T-helper 17 cell (primary cell): ENCODE measurements around the gene RIMBP2. TPM values are rescaled to one million over a fixed set of nuclear protein-coding genes. Genes with fewer than 3 reads are reported as not detected.

ENCODE experiments used
- ATAC-seq: fragments of 150-1000 bp; cut with Tn5 transposase; 2 replicates; pipeline ENCODE4 v1.10.0; 2021; ENCODE audit warnings: mild to moderate bottlenecking, moderate library complexity
- DNase-seq, 3 donors: peaks; one replicate each; pipeline versions ENCODE4 v3.0.0 to v3.0.0-alpha.2; 2020 to 2021
- H3K9me3 ChIP-seq: one replicate; pipeline ENCODE4 v1.7.0; 2013; ENCODE audit warnings: low read length, mild to moderate bottlenecking; ENCODE audit not compliant: control insufficient read depth, poor library complexity, severe bottlenecking
- H3K27ac Mint-ChIP-seq: one replicate; pipeline ENCODE4 v1.8.0; 2022; ENCODE audit warnings: mild to moderate bottlenecking, moderate library complexity, mixed read lengths
- H3K27me3 Mint-ChIP-seq: one replicate; pipeline ENCODE4 v1.8.0; 2022; ENCODE audit warnings: mixed read lengths
- H3K36me3 Mint-ChIP-seq: one replicate; pipeline ENCODE4 v1.8.0; 2022; ENCODE audit warnings: low read depth, mixed read lengths
- H3K4me1 Mint-ChIP-seq: one replicate; pipeline ENCODE4 v1.8.0; 2022; ENCODE audit warnings: mild to moderate bottlenecking, mixed read lengths
- H3K4me3 Mint-ChIP-seq: one replicate; pipeline ENCODE4 v1.8.0; 2022; ENCODE audit warnings: mild to moderate bottlenecking, moderate library complexity, mixed read lengths
- total RNA-seq, 4 donors: library from RNA in 2 of 4; stranded (reverse) in 2 of 4; gene quantifications; one replicate each; pipeline ENCODE4 v1.2.3 and lab custom pipeline; 2022 to 2026

RIMBP2 gene
- total RNA-seq, 2 donors from 2014 or later = not detected

DNA sequence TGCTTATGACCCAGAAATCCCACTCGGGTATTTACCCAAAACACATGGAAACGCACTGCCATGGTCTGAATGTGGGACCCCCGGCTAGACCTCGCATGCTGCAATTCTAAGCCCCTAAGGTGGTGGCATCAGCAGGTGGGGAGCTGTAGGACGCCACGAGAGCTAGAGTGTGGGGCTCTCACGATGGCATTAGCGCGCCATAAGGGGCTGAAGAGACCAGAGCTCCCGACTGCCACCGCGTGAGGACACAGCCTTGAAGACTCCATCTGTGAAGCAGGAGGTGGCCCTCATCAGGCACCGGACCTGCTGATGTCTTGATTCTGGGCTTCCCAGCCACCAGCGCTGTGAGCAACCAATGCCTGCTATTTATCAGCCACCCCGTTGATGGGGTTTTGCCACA is 40.3 kb downstream of the RIMBP2 start:
- H3K4me3 Mint-ChIP-seq = no peak overlapping the region
- DNase-seq (no peak), ATAC-seq (no peak)
- no peaks in the 10 kb centered on the region for H3K36me3 Mint-ChIP-seq
- no peaks in the 10 kb centered on the region for H3K9me3 ChIP-seq
- H3K4me1 Mint-ChIP-seq = no peaks in the 10 kb centered on the region
- peaks cover 8% of the 10 kb centered on the region for H3K27me3 Mint-ChIP-seq
- H3K27ac Mint-ChIP-seq = no peak overlapping the region

DNA sequence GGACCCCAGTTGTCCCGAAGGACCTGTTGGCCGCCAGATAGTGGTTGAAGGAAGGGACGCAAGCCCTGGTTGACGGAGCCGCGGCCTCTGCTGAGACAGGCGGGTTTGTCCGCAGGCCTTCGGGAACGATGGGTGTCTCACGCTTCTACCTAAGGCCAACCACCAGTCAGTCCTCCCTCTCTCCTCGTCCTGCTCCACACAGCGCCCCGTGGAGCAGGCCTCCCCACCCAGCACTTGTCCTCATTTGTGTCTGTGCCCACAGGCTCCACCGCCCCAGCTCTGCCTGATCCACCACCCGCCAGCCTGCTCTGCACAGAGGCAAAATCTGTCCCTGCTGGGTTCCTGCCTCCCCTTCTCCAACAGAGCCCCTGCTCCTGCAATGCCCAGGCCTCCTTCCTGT is 41.0 kb downstream of the RIMBP2 start:
- Mint-ChIP-seq H3K4me1 (no peaks in the 10 kb centered on the region), H3K27ac (no peak overlapping the region), H3K4me3 (no peak overlapping the region), H3K36me3 (no peaks in the 10 kb centered on the region), H3K27me3 (peaks cover 8% of the 10 kb centered on the region)
- no peaks in the 10 kb centered on the region for H3K9me3 ChIP-seq
- ATAC-seq = no peak
- no peak for DNase-seq

DNA sequence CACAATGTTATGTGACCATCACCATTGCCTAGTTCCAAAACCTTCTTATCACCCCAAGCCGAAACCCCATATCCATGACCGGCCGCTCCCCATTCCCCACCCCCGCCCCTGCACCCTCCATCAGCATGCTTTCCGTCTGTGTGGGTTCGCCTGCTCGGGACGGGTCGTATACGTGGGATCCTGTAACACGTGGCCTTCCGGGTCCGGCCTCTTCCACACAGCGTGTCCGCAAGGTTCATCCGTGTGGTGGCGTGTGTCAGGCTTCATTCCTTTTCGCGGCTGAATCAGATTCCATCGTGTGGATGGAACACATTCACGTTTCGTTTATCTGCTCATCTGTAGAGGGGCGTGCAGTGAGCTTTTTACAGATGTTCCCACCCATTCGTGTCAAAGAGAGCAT is 41.4 kb downstream of the RIMBP2 start:
- no peak overlapping the region for H3K4me3 Mint-ChIP-seq

DNA sequence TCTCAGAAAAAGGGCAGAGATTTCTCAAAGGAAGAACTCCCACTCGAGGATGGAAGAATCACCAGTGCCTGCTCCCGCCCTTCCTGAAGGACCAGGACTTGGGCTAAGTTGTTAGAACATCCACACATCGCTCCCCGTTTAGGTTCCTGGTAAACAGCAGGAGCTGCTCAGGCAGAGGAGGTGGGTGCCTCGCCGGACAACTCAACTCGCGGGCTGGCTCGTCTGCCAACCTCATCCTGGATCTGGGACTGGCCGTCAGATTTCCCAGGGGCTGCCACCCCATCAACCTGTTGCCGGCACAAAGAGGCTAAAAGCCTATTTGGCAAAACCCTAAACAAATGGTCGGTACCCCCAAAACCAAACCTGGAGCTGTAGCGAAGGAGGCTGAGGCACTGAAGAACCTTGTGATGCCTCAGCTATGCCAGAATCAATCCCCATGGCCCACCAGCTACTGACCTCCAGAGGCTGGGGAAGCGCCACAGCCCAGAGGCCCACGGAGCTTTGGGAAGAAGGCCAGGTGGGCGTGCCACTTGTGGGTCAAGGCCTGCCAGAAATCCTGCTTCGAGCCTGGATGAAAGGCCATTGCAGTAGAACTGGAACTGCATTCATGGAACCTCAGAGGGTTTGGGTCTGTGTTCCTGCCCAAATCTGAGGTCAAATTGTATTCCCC is 42.9 kb downstream of the RIMBP2 start:
- no peak for ATAC-seq
- H3K27ac Mint-ChIP-seq = no peak overlapping the region

More for the DNA sequence above, 41.4 kb downstream of the RIMBP2 start:
- Mint-ChIP-seq H3K27me3 (peaks cover 8% of the 10 kb centered on the region), H3K36me3 (no peaks in the 10 kb centered on the region), H3K27ac (no peak overlapping the region), H3K4me1 (no peaks in the 10 kb centered on the region)
- no peak for ATAC-seq
- DNase-seq = no peak
- no peaks in the 10 kb centered on the region for H3K9me3 ChIP-seq

DNA sequence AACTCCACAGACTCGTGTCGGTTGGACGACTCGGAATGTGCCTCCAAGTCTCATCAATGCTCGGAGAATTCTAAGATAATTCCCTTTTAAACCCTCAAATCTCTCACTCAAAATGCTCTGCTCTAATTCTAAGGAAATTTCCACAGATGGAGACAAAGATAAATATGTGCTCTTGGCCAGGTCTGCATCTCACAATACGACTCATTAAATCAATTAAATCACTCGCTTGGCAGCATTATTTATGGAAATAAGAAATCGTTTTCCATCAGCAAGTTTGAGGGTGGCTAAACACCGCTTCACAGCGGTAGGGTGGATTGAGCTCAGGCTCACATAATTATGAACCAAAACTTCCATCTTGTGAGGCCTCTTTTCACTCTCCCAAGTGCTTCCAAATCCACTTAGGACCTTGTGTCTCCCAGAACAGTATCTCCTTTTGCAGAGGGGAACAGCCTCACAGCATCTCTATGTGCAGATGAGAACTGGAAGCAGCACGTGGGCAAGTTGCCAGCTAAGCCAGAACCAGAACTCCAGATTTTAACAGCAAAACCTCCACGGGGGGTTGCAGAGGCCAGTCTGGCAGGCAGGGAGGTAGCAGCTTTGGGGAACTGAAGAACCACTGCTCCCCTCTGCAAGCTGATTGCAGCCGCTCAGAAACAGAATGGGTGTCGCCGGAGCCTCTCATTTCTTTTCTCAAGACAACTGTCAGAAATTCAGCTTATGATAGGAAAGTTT is 43.8 kb downstream of the RIMBP2 start:
- DNase-seq = no peak
- H3K9me3 ChIP-seq = no peaks in the 10 kb centered on the region
- no peak overlapping the region for H3K4me3 Mint-ChIP-seq
- no peaks in the 10 kb centered on the region for H3K4me1 Mint-ChIP-seq
- peaks cover 4% of the 10 kb centered on the region for H3K27me3 Mint-ChIP-seq
- H3K27ac Mint-ChIP-seq = no peak overlapping the region
- no peaks in the 10 kb centered on the region for H3K36me3 Mint-ChIP-seq
- ATAC-seq = no peak

More for the DNA sequence above, 42.9 kb downstream of the RIMBP2 start:
- DNase-seq = no peak
- no peaks in the 10 kb centered on the region for H3K9me3 ChIP-seq
- Mint-ChIP-seq H3K27me3 (peaks cover 7% of the 10 kb centered on the region), H3K36me3 (no peaks in the 10 kb centered on the region), H3K4me3 (no peak overlapping the region), H3K4me1 (no peaks in the 10 kb centered on the region)

DNA sequence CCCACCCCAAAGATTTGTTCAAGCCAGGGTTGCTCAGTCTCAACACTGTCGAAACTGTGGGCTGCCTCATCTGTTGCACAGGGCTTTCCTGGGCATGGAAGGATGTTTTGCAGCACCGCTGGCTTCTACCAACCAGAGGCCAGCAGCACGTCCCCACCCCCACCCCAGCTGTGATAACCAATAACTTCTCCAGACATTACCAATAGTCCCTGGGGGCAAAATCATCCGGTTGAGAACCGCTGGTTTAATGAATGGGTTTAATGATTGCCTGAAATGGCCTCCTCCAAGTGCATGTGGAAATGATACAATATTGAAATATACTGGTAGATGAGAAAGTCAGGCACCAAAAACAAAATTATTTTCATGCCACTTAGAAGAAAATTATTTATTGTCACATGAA is 44.5 kb downstream of the RIMBP2 start:
- ATAC-seq (no peak), DNase-seq (no peak)
- Mint-ChIP-seq H3K27ac (no peak overlapping the region), H3K36me3 (no peaks in the 10 kb centered on the region), H3K4me3 (no peak overlapping the region), H3K27me3 (peaks cover 4% of the 10 kb centered on the region), H3K4me1 (no peaks in the 10 kb centered on the region)
- H3K9me3 ChIP-seq = no peaks in the 10 kb centered on the region

DNA sequence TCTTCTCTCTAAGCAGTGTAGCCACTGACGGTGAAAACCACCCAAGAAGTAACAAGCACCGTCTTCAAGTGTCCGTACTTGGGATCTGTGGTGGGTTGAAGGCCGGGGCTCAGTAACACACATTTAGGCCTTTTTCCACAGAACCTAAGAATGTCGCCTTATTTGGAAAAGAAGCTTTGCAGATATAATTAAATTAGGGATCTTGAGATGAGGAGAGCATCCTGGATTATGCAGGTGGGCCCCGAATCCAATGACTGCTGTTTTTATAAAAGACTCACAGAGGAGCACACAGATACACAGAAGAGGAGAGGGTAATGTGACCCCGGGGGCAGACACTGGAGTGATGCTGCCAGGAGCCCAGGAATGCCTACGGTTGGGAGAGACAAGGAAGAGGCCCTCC is 46.3 kb downstream of the RIMBP2 start:
- peaks cover 4% of the 10 kb centered on the region for H3K27me3 Mint-ChIP-seq
- H3K36me3 Mint-ChIP-seq = no peaks in the 10 kb centered on the region
- H3K9me3 ChIP-seq = no peaks in the 10 kb centered on the region
- ATAC-seq (no peak), DNase-seq (no peak)
- no peaks in the 10 kb centered on the region for H3K4me1 Mint-ChIP-seq
- no peak overlapping the region for H3K4me3 Mint-ChIP-seq
- no peak overlapping the region for H3K27ac Mint-ChIP-seq

DNA sequence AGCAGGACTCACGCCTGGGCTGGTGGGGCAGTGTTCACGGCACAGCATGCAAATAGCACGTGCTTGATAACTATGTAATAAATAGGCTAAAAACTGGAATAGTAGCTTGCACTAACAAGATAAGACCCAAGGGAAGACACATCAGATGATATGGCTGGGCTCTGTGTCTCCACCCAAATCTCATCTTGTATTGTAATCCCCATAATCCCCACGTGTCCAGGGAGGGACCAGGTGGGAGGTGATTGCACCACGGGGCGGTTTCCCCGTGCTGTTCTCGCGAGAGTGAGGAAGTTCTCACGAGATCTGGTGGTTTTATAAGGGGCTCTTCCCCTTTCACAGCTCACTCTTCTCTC is 46.9 kb downstream of the RIMBP2 start:
- Mint-ChIP-seq H3K36me3 (no peaks in the 10 kb centered on the region), H3K4me1 (no peaks in the 10 kb centered on the region), H3K4me3 (no peak overlapping the region), H3K27ac (no peak overlapping the region), H3K27me3 (peaks cover 2% of the 10 kb centered on the region)
- DNase-seq = no peak
- ATAC-seq = no peak
- H3K9me3 ChIP-seq = no peaks in the 10 kb centered on the region

DNA sequence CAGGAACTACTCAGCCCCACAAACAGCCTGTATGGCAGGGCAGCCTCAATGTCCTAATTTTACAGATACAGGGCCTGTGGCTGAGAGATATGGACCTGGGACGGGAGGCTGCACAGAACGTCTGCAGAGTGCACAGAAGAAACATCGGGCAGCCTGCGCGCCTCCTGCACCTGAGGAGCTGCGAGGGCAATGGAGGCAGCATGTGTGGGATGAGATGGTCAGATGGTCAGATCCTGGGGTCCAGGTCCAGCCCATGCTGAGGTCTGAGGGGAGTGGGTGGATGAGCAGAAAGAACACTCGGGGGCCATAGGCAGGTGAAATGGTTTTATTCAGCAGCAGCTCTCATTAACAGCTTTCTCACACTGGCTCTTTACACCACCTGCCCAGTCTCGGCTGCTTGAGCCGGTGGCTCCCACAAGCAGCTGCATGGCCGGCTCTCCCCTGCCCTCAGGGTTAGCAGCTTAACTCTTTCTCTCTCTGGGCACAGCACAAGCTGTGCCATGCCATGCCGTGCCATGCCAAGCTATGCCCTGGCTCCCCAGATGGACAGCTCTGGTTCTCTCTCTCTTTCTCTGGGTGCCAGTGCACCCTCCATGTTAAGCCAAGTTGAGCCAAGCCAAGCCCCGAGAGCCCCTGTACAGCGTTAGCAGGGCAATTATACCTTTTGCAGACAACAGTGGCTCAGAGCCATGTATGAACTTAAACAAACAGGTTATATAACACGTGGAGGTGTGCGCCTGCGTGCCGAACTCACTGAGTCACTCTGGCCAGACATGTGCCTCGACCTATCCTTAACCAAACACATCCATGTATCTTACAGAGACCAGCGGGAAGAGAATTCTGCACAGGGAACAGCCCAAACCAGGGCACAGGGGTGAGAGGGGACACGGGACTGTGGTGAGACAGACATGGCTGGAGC is 47.6 kb downstream of the RIMBP2 start:
- H3K36me3 Mint-ChIP-seq = no peaks in the 10 kb centered on the region
- no peak for ATAC-seq
- no peaks in the 10 kb centered on the region for H3K9me3 ChIP-seq
- no peaks in the 10 kb centered on the region for H3K4me1 Mint-ChIP-seq
- H3K27me3 Mint-ChIP-seq = peaks cover 2% of the 10 kb centered on the region
- no peak overlapping the region for H3K27ac Mint-ChIP-seq
- DNase-seq = no peak
- H3K4me3 Mint-ChIP-seq = no peak overlapping the region

DNA sequence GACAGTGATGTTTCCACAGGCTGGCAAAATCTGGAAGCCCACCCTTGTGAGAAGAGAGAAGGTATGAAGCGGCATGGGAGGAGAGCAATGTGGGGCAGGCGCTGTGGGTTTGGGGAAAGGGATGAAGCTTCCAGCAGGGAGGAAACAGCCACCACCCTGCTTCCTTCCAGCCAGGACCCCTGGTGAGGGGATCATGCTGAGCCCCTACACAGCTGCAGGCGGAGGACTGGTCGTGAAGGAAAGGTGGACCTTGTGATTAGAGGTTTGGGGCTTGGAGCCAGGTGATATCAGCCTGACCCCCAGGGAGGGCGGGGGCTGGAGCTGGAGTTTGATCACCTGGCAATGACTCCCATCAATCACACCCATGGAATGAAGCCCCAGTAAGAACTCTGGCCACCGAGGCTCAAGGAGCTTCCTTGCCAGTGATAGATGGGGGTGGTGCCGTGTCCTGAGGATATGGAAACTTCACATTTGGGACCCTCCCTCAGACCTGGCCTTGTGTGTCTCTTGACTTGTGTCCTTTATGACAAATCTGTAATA is 48.6 kb downstream of the RIMBP2 start:
- H3K27me3 Mint-ChIP-seq = peaks cover 8% of the 10 kb centered on the region
- DNase-seq = no peak
- H3K4me1 Mint-ChIP-seq = no peaks in the 10 kb centered on the region
- no peak for ATAC-seq
- H3K36me3 Mint-ChIP-seq = no peaks in the 10 kb centered on the region
- no peak overlapping the region for H3K4me3 Mint-ChIP-seq
- no peak overlapping the region for H3K27ac Mint-ChIP-seq
- no peaks in the 10 kb centered on the region for H3K9me3 ChIP-seq

DNA sequence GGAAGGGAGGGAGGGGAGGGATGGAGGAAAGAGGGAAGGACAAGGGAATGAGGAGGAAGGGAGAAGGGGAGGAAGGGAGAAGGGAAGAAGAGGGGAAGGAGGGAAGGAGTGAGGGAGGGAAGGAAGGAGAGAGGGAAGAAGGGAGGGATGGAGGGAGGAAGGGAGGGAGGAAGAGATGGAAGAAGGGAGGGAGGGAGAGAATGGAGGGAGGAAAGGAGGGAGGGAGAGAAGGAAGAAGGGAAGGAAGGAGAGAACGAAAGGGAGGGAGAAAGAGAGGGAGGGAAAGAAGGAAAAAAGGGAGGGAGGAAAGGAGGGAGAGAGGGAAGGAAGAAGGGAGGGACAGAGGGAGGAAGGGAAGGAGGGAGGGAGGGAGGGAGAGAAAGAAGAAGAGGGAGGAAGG is 49.5 kb downstream of the RIMBP2 start:
- H3K27ac Mint-ChIP-seq = no peak overlapping the region
- ATAC-seq (no peak), DNase-seq (no peak)
- no peaks in the 10 kb centered on the region for H3K36me3 Mint-ChIP-seq
- H3K27me3 Mint-ChIP-seq = peaks cover 13% of the 10 kb centered on the region
- no peaks in the 10 kb centered on the region for H3K9me3 ChIP-seq
- H3K4me1 Mint-ChIP-seq = no peaks in the 10 kb centered on the region
- no peak overlapping the region for H3K4me3 Mint-ChIP-seq

DNA sequence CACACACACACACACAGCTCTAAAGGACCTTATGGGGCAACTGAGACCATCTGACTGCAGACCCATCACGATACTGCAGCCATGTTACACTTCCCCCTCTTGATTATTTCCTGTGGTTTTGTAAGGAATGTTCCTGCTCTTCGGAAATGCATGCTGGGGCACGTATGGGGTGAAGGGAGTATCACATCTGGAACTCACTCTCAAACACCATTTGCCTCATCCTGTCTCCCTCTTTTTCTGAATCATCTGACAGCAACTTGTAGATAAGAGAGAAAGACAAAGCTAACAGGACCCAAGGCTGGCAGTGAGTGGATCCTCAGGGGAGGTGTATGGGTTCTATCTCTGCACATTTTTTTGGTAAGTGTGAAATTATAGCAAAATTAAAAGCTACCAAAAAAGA is 50.3 kb downstream of the RIMBP2 start:
- Mint-ChIP-seq H3K27ac (no peak overlapping the region), H3K27me3 (peaks cover 13% of the 10 kb centered on the region), H3K4me3 (no peak overlapping the region), H3K36me3 (no peaks in the 10 kb centered on the region), H3K4me1 (no peaks in the 10 kb centered on the region)
- DNase-seq = no peak
- H3K9me3 ChIP-seq = no peaks in the 10 kb centered on the region
- ATAC-seq = no peak

DNA sequence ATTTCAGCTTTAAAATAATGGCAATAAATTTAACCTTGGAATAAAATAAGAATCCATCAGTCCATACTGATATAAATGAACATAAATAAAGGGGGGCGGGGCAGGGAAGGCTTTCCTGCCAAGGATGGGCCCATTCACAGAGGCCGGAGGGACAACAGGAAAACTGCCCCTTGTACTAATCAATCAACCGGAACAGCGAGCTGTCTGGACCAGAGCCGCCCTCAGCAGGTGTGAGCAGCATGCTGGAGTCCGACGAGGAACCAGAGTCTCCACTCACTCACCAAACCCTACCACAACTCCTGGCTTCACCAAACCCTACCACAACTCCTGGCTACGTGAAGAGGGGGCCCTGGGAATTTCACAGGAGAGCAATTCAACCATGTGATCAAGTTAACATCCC is 51.3 kb downstream of the RIMBP2 start:
- DNase-seq (no peak), ATAC-seq (no peak)
- Mint-ChIP-seq H3K4me3 (no peak overlapping the region), H3K27ac (no peak overlapping the region), H3K4me1 (no peaks in the 10 kb centered on the region), H3K36me3 (no peaks in the 10 kb centered on the region), H3K27me3 (peaks cover 13% of the 10 kb centered on the region)
- H3K9me3 ChIP-seq = no peaks in the 10 kb centered on the region
